Uterus (tissue), 4 donors: Measurements from ENCODE around the gene TCF4. TPM values are rescaled to one million over a fixed set of nuclear protein-coding genes. Genes with fewer than 3 reads are reported as not detected.

ENCODE experiments used
- DNase-seq, 2 donors: peaks; one replicate each; pipeline ENCODE4 v3.0.0-alpha.2; 2019 to 2020
- H3K27ac ChIP-seq, 2 donors: fragments of 200-600 bp; sonication (generic); 1 replicate in 1 of 2; 2 replicates in 1 of 2; pipeline ENCODE4 v1.5.1; 2016 to 2018
- H3K27me3 ChIP-seq, 2 donors: fragments of 200-600 bp; sonication (generic); one replicate each; pipeline ENCODE4 v1.5.1; 2018 to 2019; ENCODE audit warnings: control low read depth in 1 of 2
- H3K36me3 ChIP-seq, 2 donors: fragments of 200-600 bp; sonication (generic); one replicate each; pipeline ENCODE4 v1.5.1; 2019; ENCODE audit warnings: control low read depth in 1 of 2
- H3K4me1 ChIP-seq, 2 donors: fragments of 200-600 bp; sonication (generic); one replicate each; pipeline ENCODE4 v1.5.1; 2018 to 2019; ENCODE audit warnings: control low read depth in 1 of 2
- H3K4me3 ChIP-seq, 2 donors: fragments of 200-600 bp; sonication (generic); 1 replicate in 1 of 2; 2 replicates in 1 of 2; pipeline ENCODE4 v1.5.1; 2018 to 2019; ENCODE audit warnings: mild to moderate bottlenecking in 1 of 2
- H3K9me3 ChIP-seq, 2 donors: fragments of 200-600 bp; sonication (generic); one replicate each; pipeline ENCODE4 v1.5.1; 2019; ENCODE audit warnings: control low read depth in 1 of 2
- CTCF ChIP-seq, 4 experiments: fragments of 200-600 bp in 2 of 4; fragments of 450-650 bp in 2 of 4; sonication (generic) in 2 of 4; IDR thresholded peaks; one replicate each; pipeline ENCODE4 v1.5.1; 2016 to 2019; ENCODE audit warnings: antibody characterized with exemption in 4 of 4, mild to moderate bottlenecking in 2 of 4, moderate library complexity in 1 of 4
- POLR2A ChIP-seq, 2 donors: fragments of 450-650 bp; IDR thresholded peaks; one replicate each; pipeline ENCODE4 v1.6.1; 2016; ENCODE audit warnings: antibody characterized with exemption in 2 of 2, mild to moderate bottlenecking in 1 of 2, moderate library complexity in 1 of 2
- intact Hi-C: fragments of 100-400 bp; cut with DNase I; formaldehyde crosslinking; loops from one replicate; pipeline ENCODE4 v1.15.1; 2023; ENCODE audit warnings: low total_unique reads
- total RNA-seq, 4 donors: library from RNA; depleted of rRNA in 3 of 4; stranded (reverse); fragments of >200 nt in 3 of 4; gene quantifications; one replicate each; pipeline versions ENCODE4 v1.1.0 to v1.2.4, GENCODE V29; 2014 to 2023
- donor health status: DM: yes; HTN: yes; CAD: no.

The TCF4 gene
- total RNA-seq, 4 donors from 2014 or later, result 123 to 514 (median 163) TPM

- Histone ChIP-seq H3K27me3 (no peaks in the 10 kb centered on the region), H3K4me3 (no peak overlapping the region), H3K9me3 (no peaks in the 10 kb centered on the region), H3K36me3 (no peaks in the 10 kb centered on the region), H3K27ac (no peak overlapping the region), H3K4me1 (no peaks in the 10 kb centered on the region)
- TF ChIP-seq POLR2A (IDR thresholded peaks at IDR 0.05), result no peak
- TF ChIP-seq CTCF (IDR thresholded peaks at IDR 0.05), result no peak
- intact Hi-C loops, result no loop called here
- no peak for DNase-seq
Observed at GRCh38 chr18:55457028-55457427, 131.0 kb downstream of the TCF4 start.

- Histone ChIP-seq H3K27ac (no peak overlapping the region), H3K4me1 (no peaks in the 10 kb centered on the region), H3K4me3 (no peak overlapping the region), H3K36me3 (no peaks in the 10 kb centered on the region), H3K9me3 (no peaks in the 10 kb centered on the region), H3K27me3 (no peaks in the 10 kb centered on the region)
- intact Hi-C loops, result no loop called here
- DNase-seq, result no peak
- no peak for TF ChIP-seq CTCF (IDR thresholded peaks at IDR 0.05)
- no peak for TF ChIP-seq POLR2A (IDR thresholded peaks at IDR 0.05)
Observed at GRCh38 chr18:55455938-55456337, 132.1 kb downstream of the TCF4 start.

GRCh38 chr18:55453186-55453585, 134.8 kb downstream of the TCF4 start:
- intact Hi-C loops, result no loop called here
- no peaks in the 10 kb centered on the region for H3K27me3 ChIP-seq
- TF ChIP-seq POLR2A (IDR thresholded peaks at IDR 0.05), result no peak
- no peak for TF ChIP-seq CTCF (IDR thresholded peaks at IDR 0.05)
- no peak overlapping the region for H3K4me3 ChIP-seq
- H3K9me3 ChIP-seq, result no peaks in the 10 kb centered on the region
- H3K36me3 ChIP-seq, result no peaks in the 10 kb centered on the region
- H3K4me1 ChIP-seq, result no peaks in the 10 kb centered on the region
- peak overlapping the region in 1 of 2 donors; percentile 9 for H3K27ac ChIP-seq
- DNase-seq, result no peak

GRCh38 chr18:55452123-55452611, 135.8 kb downstream of the TCF4 start:
- Histone ChIP-seq H3K4me1 (no peaks in the 10 kb centered on the region), H3K27me3 (no peaks in the 10 kb centered on the region), H3K4me3 (no peak overlapping the region), H3K9me3 (no peaks in the 10 kb centered on the region), H3K36me3 (no peaks in the 10 kb centered on the region), H3K27ac (peak overlapping the region; percentile 35 to 53)
- peak in 1 of 2 donors; percentile 31 for DNase-seq
- no peak for TF ChIP-seq POLR2A (IDR thresholded peaks at IDR 0.05)
- TF ChIP-seq CTCF (IDR thresholded peaks at IDR 0.05), result no peak
- intact Hi-C loops, result no loop called here

- no peak for TF ChIP-seq POLR2A (IDR thresholded peaks at IDR 0.05)
- no peak for DNase-seq
- no peaks in the 10 kb centered on the region for H3K27me3 ChIP-seq
- peak overlapping the region in 1 of 2 donors; percentile 5 for H3K27ac ChIP-seq
- H3K4me3 ChIP-seq, result no peak overlapping the region
- intact Hi-C loops, result no loop called here
- no peaks in the 10 kb centered on the region for H3K4me1 ChIP-seq
- H3K9me3 ChIP-seq, result no peaks in the 10 kb centered on the region
- H3K36me3 ChIP-seq, result no peaks in the 10 kb centered on the region
Observed at GRCh38 chr18:55449412-55450140, 138.4 kb downstream of the TCF4 start.
